Retina (tissue), 1 donor: ENCODE measurements around the gene FBXW7.
A peak's percentile ranks its signal among the peaks of the same experiment; 100 is the strongest.

Source experiments
- DNase-seq: peaks from one replicate; pipeline ENCODE4 v3.0.0-alpha.2; 2016

Gene FBXW7

GRCh38 chr4:152421576-152421975 lies 114.3 kb downstream of the FBXW7 start:
- no peak for DNase-seq

DNA sequence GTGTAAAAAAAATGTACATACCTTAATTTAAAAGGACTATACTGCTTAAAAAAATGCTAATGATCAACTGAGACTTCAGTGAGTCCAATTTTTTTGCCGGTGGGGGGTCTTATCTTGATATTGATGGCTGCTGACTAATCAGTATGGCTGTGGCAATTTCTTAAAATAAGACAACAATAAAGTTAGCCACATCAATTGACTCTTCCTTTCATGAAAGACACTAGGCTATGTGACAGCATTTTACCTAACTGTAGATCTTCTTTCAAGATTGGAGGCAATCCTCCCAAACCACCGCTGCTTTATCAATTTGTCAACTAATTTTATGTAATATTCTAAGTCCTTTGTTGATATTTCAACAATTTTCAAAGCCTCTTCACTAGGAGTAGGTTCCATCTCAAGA lies 116.1 kb downstream of the FBXW7 start:
- DNase-seq = no peak

GRCh38 chr4:152417673-152418072 lies 118.2 kb downstream of the FBXW7 start:
- no peak for DNase-seq

DNA sequence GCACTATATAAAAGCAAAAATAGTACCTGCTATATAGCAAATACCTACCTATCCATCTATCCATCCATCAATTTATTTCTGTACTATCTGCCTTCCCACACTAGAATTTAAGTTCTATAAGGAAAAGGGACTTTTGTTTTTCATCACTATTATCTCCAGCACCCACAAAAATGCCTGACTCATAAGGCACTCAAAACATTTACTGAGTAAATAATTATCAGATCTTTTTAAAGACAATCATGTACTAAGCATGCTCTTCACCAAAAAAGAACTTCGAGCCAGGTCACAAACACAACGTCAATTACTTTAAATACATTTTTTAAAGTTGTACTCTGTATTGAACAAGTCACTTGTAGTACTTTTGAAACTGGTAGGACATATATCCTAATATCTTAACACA lies 119.9 kb downstream of the FBXW7 start:
- no peak for DNase-seq

GRCh38 chr4:152408514-152409327 lies 127.2 kb downstream of the FBXW7 start:
- peak; percentile 10 for DNase-seq

DNA sequence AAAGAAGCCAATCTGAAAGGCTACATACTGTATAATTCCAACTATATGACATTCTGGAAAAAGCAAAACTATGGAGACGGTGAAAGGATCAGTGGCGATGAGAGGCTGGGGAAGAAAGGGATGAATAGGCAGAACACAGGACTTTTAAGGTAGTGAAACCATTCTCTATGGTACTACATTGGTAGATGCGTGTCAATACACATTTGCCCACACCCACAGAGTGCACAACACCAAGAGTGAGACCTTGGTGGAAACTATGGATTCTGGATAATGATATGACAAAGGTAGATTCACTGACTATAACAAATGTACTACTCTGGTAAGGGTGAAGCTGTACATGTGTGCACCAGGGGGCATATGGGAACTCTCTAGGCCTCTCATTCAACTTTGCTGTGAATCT lies 134.5 kb downstream of the FBXW7 start:
- DNase-seq = no peak

GRCh38 chr4:152399246-152399645 lies 136.6 kb downstream of the FBXW7 start:
- no peak for DNase-seq

DNA sequence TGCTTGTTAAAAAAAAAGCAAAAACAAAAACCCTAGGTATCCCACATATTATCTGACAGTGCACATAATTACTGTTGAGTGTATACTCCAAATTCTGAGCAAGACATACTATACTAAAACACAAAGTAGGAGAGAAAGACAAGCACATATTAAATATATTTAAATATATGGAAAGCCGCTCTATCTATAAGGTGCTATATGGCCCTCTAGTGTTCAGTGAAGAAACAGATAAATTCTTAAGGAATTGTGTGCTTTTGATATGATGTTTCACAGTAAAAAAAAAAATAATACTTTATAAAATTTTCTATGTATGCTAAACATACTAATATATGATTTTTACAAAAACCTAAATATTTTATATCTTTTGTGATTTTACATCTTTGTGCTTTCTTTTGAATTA lies 137.8 kb downstream of the FBXW7 start:
- no peak for DNase-seq

GRCh38 chr4:152394791-152395190 lies 141.1 kb downstream of the FBXW7 start:
- no peak for DNase-seq

GRCh38 chr4:152392079-152392478 lies 143.8 kb downstream of the FBXW7 start:
- DNase-seq = no peak

DNA sequence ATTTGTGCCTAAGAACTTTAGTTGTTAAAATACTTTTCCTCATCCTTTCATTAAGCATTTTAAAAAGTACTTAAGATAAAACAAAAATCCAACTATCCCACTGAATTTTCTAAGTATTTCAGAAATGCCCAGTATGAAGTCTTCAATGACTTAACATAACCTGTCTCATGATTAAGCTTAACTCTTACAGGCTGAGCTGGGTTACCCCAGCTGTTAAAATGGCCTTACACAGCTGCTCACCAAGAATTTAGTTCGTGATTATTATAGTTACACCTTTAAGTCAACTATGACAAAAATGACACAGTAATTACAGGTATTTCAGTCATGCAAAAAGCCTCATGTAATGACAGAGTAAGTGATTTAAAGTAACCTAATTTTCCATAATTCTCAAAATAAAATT lies 145.7 kb downstream of the FBXW7 start:
- no peak for DNase-seq

DNA sequence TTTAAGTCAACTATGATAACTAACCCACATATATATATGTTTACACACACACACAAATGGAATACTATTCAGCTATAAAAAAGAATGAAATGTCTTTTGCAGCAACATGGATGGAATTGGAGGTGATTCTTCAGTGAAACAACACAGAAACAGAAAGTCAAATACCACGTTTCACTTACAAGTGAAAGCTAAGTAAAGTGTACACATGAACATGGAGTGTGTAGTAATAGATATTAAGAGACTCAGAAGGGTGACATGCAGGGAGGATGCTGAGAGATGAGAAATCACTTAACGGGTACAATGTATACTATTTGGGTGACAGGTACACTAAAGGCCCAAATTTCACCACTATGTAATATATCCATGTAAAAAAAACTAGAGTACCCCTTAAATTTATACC lies 146.5 kb downstream of the FBXW7 start:
- no peak for DNase-seq

- no peak for DNase-seq
These were observed 150.3 kb downstream of the FBXW7 start for GRCh38 chr4:152385551-152385950.

DNA sequence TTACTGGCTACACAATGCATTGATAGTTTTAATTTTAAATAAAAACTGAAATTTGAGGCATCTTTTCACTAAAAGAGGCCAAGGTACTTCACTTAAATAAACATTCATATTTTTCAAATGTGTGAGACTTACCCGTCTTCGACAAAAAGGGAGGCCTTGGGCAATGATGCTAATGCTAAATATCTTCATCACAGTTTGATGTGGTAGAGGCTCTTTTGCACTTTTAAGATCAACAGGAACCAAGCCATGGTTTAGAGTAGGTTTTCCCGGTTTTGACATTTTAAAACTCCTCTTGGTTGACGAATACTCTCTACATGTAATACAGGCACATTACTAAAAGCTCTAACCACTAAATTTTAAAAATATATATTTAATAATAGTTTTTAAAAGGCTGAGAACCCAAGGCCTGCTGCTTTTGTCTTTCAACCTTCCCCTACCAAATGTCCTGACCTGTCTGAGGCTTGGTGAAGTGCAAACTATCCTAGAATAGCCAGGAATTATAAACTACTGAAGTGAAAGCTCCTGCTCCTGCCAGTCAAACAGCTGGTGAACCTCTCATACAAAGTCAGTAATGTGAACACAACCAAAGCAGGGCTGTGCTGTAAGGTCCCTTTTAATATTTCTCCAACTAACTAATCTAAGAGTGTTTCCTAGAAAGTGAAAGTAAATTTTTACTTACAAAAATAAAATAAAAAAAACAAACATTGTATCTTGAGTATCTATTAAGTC lies 153.7 kb downstream of the FBXW7 start:
- DNase-seq = no peak

DNA sequence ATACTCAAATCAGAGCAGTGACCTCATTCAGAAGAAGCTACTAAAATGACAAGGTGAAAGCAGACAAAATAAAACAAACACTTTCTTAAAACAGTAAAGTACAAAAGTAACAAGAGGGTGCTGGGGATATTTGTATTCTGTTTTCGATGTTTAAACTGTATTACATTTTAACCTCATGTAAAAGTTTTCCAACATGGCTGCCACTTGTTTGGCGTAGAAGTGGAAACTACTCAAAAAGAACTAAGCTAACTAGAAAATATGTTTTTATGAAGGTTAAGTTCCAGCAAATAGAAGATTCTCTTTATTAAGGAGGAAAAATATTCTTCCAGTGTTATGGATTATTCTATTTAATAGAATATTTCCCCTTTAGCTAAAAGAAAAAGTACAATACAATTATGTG lies 155.0 kb downstream of the FBXW7 start:
- no peak for DNase-seq

GRCh38 chr4:152380185-152380584 lies 155.7 kb downstream of the FBXW7 start:
- DNase-seq = no peak

- DNase-seq = no peak
These were observed 161.1 kb downstream of the FBXW7 start for GRCh38 chr4:152374606-152375285.

DNA sequence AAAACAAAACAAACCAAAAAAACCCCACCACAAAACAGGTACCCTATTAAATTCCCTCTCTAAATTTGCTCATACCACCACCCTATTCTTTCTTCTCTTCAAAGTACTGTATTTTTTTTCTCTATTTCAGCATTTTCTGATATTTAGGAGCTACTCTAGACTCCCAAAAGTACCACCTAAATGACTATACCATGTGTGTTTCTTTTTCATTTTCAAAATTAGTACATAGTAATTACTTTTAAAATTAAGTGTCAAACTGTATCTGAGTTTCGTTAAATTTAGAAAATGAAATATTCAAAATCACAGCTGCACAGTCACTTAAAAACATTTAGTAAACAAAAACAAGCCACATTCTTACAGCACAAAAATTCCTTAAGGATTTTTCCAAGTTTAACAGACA lies 161.7 kb downstream of the FBXW7 start:
- no peak for DNase-seq

DNA sequence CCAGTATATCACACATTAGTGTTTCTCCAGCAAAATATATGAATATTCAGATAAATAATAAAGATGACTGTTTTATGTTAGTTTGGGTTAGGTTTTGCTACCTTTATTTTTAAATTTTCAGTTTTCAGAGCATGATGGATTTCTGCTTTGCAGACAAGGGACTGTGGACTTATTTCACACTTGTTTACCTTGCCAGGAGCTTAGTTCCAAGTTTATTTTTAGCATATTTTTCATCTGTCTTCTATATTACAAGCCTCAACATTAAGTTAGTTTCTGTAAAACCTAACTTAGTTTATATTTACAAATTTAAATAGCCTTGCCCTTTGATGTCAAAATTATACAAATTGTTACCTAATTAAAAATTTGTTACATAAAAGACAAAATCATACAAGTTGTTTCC lies 163.4 kb downstream of the FBXW7 start:
- no peak for DNase-seq

DNA sequence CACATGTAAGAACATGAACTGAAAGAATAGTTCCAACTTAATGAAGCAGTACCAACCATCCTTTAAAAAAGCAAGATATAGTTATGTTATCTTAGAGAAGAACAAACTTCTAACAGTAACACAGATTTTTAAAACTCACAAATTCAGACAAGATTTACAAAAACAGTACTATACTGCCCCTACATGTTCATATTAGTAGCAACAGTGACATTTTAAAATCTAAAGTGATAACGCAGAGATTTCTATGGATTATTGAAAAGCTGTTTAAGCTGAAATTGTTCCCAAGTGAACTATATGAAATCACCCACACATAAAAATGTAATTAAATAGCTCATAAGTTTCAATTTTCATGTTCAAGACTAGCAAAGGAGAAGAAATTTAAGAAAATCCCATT lies 166.0 kb downstream of the FBXW7 start:
- DNase-seq = no peak

GRCh38 chr4:152369203-152369901 lies 166.5 kb downstream of the FBXW7 start:
- peak; percentile 21 for DNase-seq

- DNase-seq = peak; percentile 44
These were observed 167.9 kb downstream of the FBXW7 start for GRCh38 chr4:152368001-152368400.

GRCh38 chr4:152364883-152365282 lies 171.0 kb downstream of the FBXW7 start:
- no peak for DNase-seq
